ENCODE measurements around the gene CATSPERE. TPM values are rescaled to one million over a fixed set of nuclear protein-coding genes. Genes with fewer than 3 reads are reported as not detected.
A peak's percentile ranks its signal among the peaks of the same experiment; 100 is the strongest.

Gene CATSPERE
- total and polyA plus RNA-seq, 4 experiments from 2014 or later: 0.30 to 2.3 (median 1.4) TPM; not detected in 1

DNA sequence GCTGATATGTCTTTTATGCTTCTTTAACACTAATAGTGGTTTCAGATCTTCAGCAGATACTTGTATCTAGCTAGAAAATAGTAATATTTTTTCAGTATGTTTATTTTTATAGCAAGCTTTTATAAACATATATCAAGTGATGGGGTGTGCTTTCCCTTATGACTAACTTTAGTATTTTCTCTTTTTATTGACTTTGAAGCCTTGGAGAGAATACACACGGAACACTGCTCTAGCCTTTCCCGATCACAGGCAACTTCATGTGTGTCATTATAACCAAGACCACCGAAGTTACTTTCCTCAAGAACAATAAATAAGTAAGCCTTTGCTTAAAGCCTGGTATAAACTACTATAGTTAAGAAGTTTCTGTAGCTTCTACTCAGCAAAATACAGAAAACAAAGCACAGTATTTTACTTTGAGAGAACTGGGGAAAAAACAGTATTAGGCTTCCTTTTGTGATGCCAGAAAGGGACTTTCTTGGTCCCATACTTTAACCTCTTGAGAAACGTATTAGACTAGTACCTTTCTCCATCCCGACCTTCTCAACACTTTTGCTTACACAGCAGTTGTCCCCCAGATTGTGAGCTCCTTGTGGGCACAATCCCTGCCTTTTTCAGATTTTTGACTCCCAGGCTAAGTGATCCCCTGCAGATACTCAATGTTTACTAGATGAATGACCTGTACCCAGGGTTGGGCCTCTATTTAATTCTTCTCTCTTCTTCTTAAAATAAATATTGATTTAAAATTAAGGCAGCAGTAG is 12.6 kb upstream of the CATSPERE start:
- no peaks in the 10 kb centered on the region for H3K9me3 ChIP-seq (ENCODE audit: control insufficient read depth in 1 of 2, low read length in 2 of 2)
- H3K27me3 ChIP-seq (ENCODE audit: insufficient read depth, low read length): no peaks in the 10 kb centered on the region
- H3K4me1 ChIP-seq (ENCODE audit: insufficient read depth, low read length): peaks cover 70% of the 10 kb centered on the region
- no peak overlapping the region for H3K27ac ChIP-seq (ENCODE audit: low read depth, low read length)
- H3K4me3 ChIP-seq (ENCODE audit: low read length in 2 of 2): no peak overlapping the region
- H3K9me3 Mint-ChIP-seq: no peaks in the 10 kb centered on the region
- H3K36me3 Mint-ChIP-seq: peaks cover 17 to 37% of the 10 kb centered on the region in 2 donors
- no peak for DNase-seq
- peaks cover 50 to 68% (median 61%) of the 10 kb centered on the region in 4 donors for H3K4me1 Mint-ChIP-seq
- intact Hi-C loops (cut with micrococcal nuclease): no loop called here
- no peaks in the 10 kb centered on the region for H3K36me3 ChIP-seq (ENCODE audit: insufficient read depth, low read length)
- peak overlapping the region in 3 of 7 donors; percentile 59 to 97 (median 69) for H3K27ac Mint-ChIP-seq
- CTCF ChIA-PET (ENCODE audit: partially characterized antibody): no interaction called here
- peak overlapping the region in 5 of 8 donors; percentile 17 to 74 (median 57) for H3K4me3 Mint-ChIP-seq
- POLR2A ChIA-PET (ENCODE audit: partially characterized antibody): interaction anchor here (0.6 to 1.8 kb wide), 4 partner anchors 13 to 387 kb away, joined by 3 to 7 read pairs (median 5); partner anchors contain the start of genes CATSPERE and COX20
- H3K27me3 Mint-ChIP-seq: no peaks in the 10 kb centered on the region

DNA sequence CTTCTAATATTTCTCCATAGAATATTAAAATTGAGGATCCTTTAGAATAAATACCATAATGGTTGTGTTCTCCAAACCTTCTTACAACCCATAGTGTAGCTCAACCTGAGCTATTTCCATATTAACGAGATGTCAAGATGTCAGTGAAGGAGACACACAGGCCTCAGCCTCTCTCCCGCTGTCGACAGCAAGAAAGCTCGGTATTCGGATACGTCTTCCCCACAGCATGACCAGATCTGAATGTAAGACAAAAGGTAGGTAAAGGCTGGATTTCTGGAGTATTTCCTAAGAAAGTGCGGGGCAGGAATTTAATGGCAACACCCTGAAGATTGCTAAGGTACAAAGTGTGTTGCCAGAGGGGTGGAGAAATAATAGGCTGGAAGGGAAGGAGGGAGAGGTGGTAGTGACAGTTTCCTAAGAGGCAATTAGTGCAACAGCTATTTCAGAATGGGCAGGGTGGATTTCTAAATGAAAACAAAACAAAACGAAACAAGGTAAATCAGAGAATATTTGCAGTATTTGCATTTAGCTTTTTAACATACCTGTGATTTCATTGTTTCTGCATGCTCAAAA is 11.1 kb upstream of the CATSPERE start:
- Mint-ChIP-seq H3K27ac (peak overlapping the region; percentile 95 to 100 (median 98)), H3K9me3 (no peaks in the 10 kb centered on the region), H3K4me1 (peaks cover 47 to 68% (median 54%) of the 10 kb centered on the region in 4 donors), H3K36me3 (peaks cover 14 to 34% of the 10 kb centered on the region in 2 donors), H3K27me3 (no peaks in the 10 kb centered on the region), H3K4me3 (peak overlapping the region; percentile 88 to 99 (median 96))
- Histone ChIP-seq H3K4me1 (ENCODE audit: insufficient read depth, low read length) (peaks cover 60% of the 10 kb centered on the region), H3K36me3 (ENCODE audit: insufficient read depth, low read length) (no peaks in the 10 kb centered on the region), H3K4me3 (ENCODE audit: low read length in 2 of 2) (peak overlapping the region; percentile 19 to 95), H3K27ac (ENCODE audit: low read depth, low read length) (peak overlapping the region; percentile 94), H3K27me3 (ENCODE audit: insufficient read depth, low read length) (no peaks in the 10 kb centered on the region), H3K9me3 (ENCODE audit: control insufficient read depth in 1 of 2, low read length in 2 of 2) (no peaks in the 10 kb centered on the region)
- POLR2A ChIA-PET (ENCODE audit: partially characterized antibody): interaction anchor here (1.0 to 3.0 kb wide), 6 partner anchors 12 to 522 kb away, joined by 3 to 29 read pairs (median 6); partner anchors contain the start of genes CATSPERE, COX20 and HNRNPU
- CTCF ChIA-PET (ENCODE audit: partially characterized antibody): interaction anchor here (1.1 to 1.6 kb wide), 2 partner anchors 11 to 151 kb away, joined by 3 to 6 read pairs; no protein-coding TSS in a partner anchor
- DNase-seq: no peak
- intact Hi-C loops (cut with micrococcal nuclease): loop anchor here (2.0 kb wide), 1 partner anchor 599 kb away; the partner anchor contains the start of gene AKT3

- intact Hi-C loops (cut with micrococcal nuclease): loop anchor here (2.0 kb wide), 1 partner anchor 600 kb away; the partner anchor contains the start of gene AKT3
- Histone ChIP-seq H3K27ac (ENCODE audit: low read depth, low read length) (peak overlapping the region; percentile 94), H3K9me3 (ENCODE audit: control insufficient read depth in 1 of 2, low read length in 2 of 2) (no peaks in the 10 kb centered on the region), H3K36me3 (ENCODE audit: insufficient read depth, low read length) (no peaks in the 10 kb centered on the region), H3K4me1 (ENCODE audit: insufficient read depth, low read length) (peaks cover 52% of the 10 kb centered on the region), H3K4me3 (ENCODE audit: low read length in 2 of 2) (peak overlapping the region; percentile 19 to 95), H3K27me3 (ENCODE audit: insufficient read depth, low read length) (no peaks in the 10 kb centered on the region)
- no peaks in the 10 kb centered on the region for H3K27me3 Mint-ChIP-seq
- peak overlapping the region; percentile 88 to 99 (median 96) for H3K4me3 Mint-ChIP-seq
- ChIA-PET CTCF (ENCODE audit: partially characterized antibody) (interaction anchor here (1.1 to 1.6 kb wide), 2 partner anchors 11 to 152 kb away, joined by 3 to 6 read pairs; no protein-coding TSS in a partner anchor), POLR2A (ENCODE audit: partially characterized antibody) (interaction anchor here (0.7 to 3.0 kb wide), 14 partner anchors 9 to 1196 kb away, joined by 3 to 29 read pairs (median 6); partner anchors contain the start of genes CATSPERE, CEP170, COX20 and HNRNPU)
- H3K36me3 Mint-ChIP-seq: peaks cover 11 to 29% of the 10 kb centered on the region in 2 donors
- H3K9me3 Mint-ChIP-seq: no peaks in the 10 kb centered on the region
- peaks cover 40 to 59% (median 46%) of the 10 kb centered on the region in 4 donors for H3K4me1 Mint-ChIP-seq
- peak overlapping the region; percentile 95 to 100 (median 98) for H3K27ac Mint-ChIP-seq
- peak; percentile 62 to 76 (median 69) for DNase-seq
These were observed 10.2 kb upstream of the CATSPERE start for GRCh38 chr1:244450597-244451538.

- ChIA-PET CTCF (ENCODE audit: partially characterized antibody) (no interaction called here), POLR2A (ENCODE audit: partially characterized antibody) (interaction anchor here (0.7 to 3.0 kb wide), 12 partner anchors 9 to 1196 kb away, joined by 3 to 29 read pairs (median 7); partner anchors contain the start of genes CATSPERE, CEP170, COX20 and HNRNPU)
- peaks cover 34 to 52% (median 40%) of the 10 kb centered on the region in 4 donors for H3K4me1 Mint-ChIP-seq
- Histone ChIP-seq H3K4me1 (ENCODE audit: insufficient read depth, low read length) (peaks cover 45% of the 10 kb centered on the region), H3K4me3 (ENCODE audit: low read length in 2 of 2) (peak within 1 kb of the TSS; percentile 19 to 95), H3K27me3 (ENCODE audit: insufficient read depth, low read length) (no peaks in the 10 kb centered on the region), H3K27ac (ENCODE audit: low read depth, low read length) (peak within 1 kb of the TSS; percentile 94), H3K9me3 (ENCODE audit: control insufficient read depth in 1 of 2, low read length in 2 of 2) (no peaks in the 10 kb centered on the region), H3K36me3 (ENCODE audit: insufficient read depth, low read length) (no peaks in the 10 kb centered on the region)
- peak within 1 kb of the TSS; percentile 88 to 99 (median 96) for H3K4me3 Mint-ChIP-seq
- no peaks in the 10 kb centered on the region for H3K27me3 Mint-ChIP-seq
- intact Hi-C loops (cut with micrococcal nuclease): loop anchor here (2.0 kb wide), 1 partner anchor 601 kb away; the partner anchor contains the start of gene AKT3
- H3K36me3 Mint-ChIP-seq: peaks cover 11 to 28% of the 10 kb centered on the region in 2 donors
- peak within 1 kb of the TSS; percentile 95 to 100 (median 98) for H3K27ac Mint-ChIP-seq
- no peak for DNase-seq
- H3K9me3 Mint-ChIP-seq: no peaks in the 10 kb centered on the region
These were observed 9.5 kb upstream of the CATSPERE start, which contains the start of gene ADSS2 for GRCh38 chr1:244451539-244451950. Gene ADSS2 (minus strand): TSS chr1:244451909. CDS start chr1:244451817, 92 bp downstream.

GRCh38 chr1:244451951-244452795 is 8.9 kb upstream of the CATSPERE start:
- H3K4me3 ChIP-seq (ENCODE audit: low read length in 2 of 2): peak overlapping the region in 1 of 2 donors; percentile 95
- Mint-ChIP-seq H3K27ac (peak overlapping the region; percentile 87 to 100 (median 95)), H3K4me1 (peaks cover 31 to 48% (median 35%) of the 10 kb centered on the region in 4 donors), H3K27me3 (no peaks in the 10 kb centered on the region), H3K9me3 (no peaks in the 10 kb centered on the region), H3K36me3 (peaks cover 11 to 28% of the 10 kb centered on the region in 2 donors), H3K4me3 (peak overlapping the region; percentile 87 to 97 (median 92))
- no peaks in the 10 kb centered on the region for H3K27me3 ChIP-seq (ENCODE audit: insufficient read depth, low read length)
- no peaks in the 10 kb centered on the region for H3K9me3 ChIP-seq (ENCODE audit: control insufficient read depth in 1 of 2, low read length in 2 of 2)
- POLR2A ChIA-PET (ENCODE audit: partially characterized antibody): interaction anchor here (1.0 to 3.0 kb wide), 10 partner anchors 8 to 1197 kb away, joined by 3 to 29 read pairs (median 8); partner anchors contain the start of genes CATSPERE, CEP170, COX20 and HNRNPU
- CTCF ChIA-PET (ENCODE audit: partially characterized antibody): interaction anchor here (1.2 kb wide), 1 partner anchor 10 kb away, joined by 3 read pairs; no protein-coding TSS in a partner anchor
- intact Hi-C loops (cut with micrococcal nuclease): loop anchor here (1.0 to 2.0 kb wide), 11 partner anchors 9 to 1197 kb away; partner anchors contain the start of genes AKT3, CATSPERE, CEP170 and COX20
- peak overlapping the region; percentile 94 for H3K27ac ChIP-seq (ENCODE audit: low read depth, low read length)
- peak; percentile 98 to 99 (median 99) for DNase-seq
- H3K36me3 ChIP-seq (ENCODE audit: insufficient read depth, low read length): no peaks in the 10 kb centered on the region
- peaks cover 39% of the 10 kb centered on the region for H3K4me1 ChIP-seq (ENCODE audit: insufficient read depth, low read length)

All from CD4-positive, alpha-beta memory T cell (primary cell).